ENCODE measurements around the gene ARHGAP45.

- TF ChIP-seq CTCF (IDR thresholded peaks at IDR 0.05; ENCODE audit: control extremely low read depth in 1 of 3, insufficient read depth in 1 of 3, low read depth in 1 of 3, low read length in 3 of 3) (no peak), EZH2 (IDR thresholded peaks at IDR 0.05; ENCODE audit: low read depth, low read length, severe bottlenecking) (no peak), CEBPB (IDR thresholded peaks at IDR 0.05; ENCODE audit: low read depth, low read length) (no peak)
Measured at GRCh38 chr19:1065606-1066109, 1.3 kb upstream of the ARHGAP45 start.
